ENCODE data around the gene ZP1.

- TF ChIP-seq POLR2A (IDR thresholded peaks at IDR 0.05; ENCODE audit: low read depth) (no peak), CTCF (IDR thresholded peaks at IDR 0.05) (no peak), POLR2AphosphoS5 (IDR thresholded peaks at IDR 0.05) (no peak)
Measured at GRCh38 chr11:60878245-60879101, 11.1 kb downstream of the ZP1 start.

All from esophagus muscularis mucosa (tissue), 3 donors.